ENCODE measurements around the gene PGA4. TPM values are rescaled to one million over a fixed set of nuclear protein-coding genes. Genes with fewer than 3 reads are reported as not detected.

PGA4 gene
- total RNA-seq, 1 experiment from 2014 or later: not detected

- CTCF ChIA-PET: interaction anchor here (1.3 kb wide), 1 partner anchor 357 kb away, joined by 3 read pairs; no protein-coding TSS in a partner anchor
- POLR2A ChIA-PET (ENCODE audit: low non-redundant PET): no interaction called here
- Histone ChIP-seq H3K27me3 (replicated peaks; ENCODE audit: insufficient read depth, low read depth, low read length, poor library complexity) (no peaks in the 10 kb centered on the region), H3K4me3 (ENCODE audit: low read depth, low read length, poor library complexity, severe bottlenecking) (no peak overlapping the region), H3K36me3 (ENCODE audit: insufficient read depth, low read length, poor library complexity, severe bottlenecking) (no peaks in the 10 kb centered on the region), H3K4me1 (ENCODE audit: insufficient read depth, low read length, poor library complexity, severe bottlenecking) (no peaks in the 10 kb centered on the region), H3K27ac (ENCODE audit: low read depth, low read length, poor library complexity, severe bottlenecking) (no peak overlapping the region), H3K9me3 (ENCODE audit: low read depth, low read length, poor library complexity, severe bottlenecking) (no peaks in the 10 kb centered on the region)
- peak; percentile 91 for DNase-seq (ENCODE audit: low spot score)
- intact Hi-C loops (cut with micrococcal nuclease; ENCODE audit: unreplicated experiment): loop anchor here (1.0 to 5.0 kb wide), 3 partner anchors 200 to 355 kb away; no protein-coding TSS in a partner anchor
- BruUV-seq (replicated peaks): no TSS peak
- peak; percentile 95 for TF ChIP-seq CTCF (conservative IDR thresholded peaks at IDR 0.05; ENCODE audit: low read depth, low read length)
- no peak for TF ChIP-seq EZH2 (IDR thresholded peaks at IDR 0.05; ENCODE audit: borderline replicate concordance, low read depth, low read length, poor library complexity, severe bottlenecking)
Observed at GRCh38 chr11:61187505-61188130, 34.5 kb upstream of the PGA4 start.

- H3K36me3 ChIP-seq (ENCODE audit: insufficient read depth, low read length, poor library complexity, severe bottlenecking): no peaks in the 10 kb centered on the region
- no peak for DNase-seq (ENCODE audit: low spot score)
- no peak overlapping the region for H3K27ac ChIP-seq (ENCODE audit: low read depth, low read length, poor library complexity, severe bottlenecking)
- POLR2A ChIA-PET (ENCODE audit: low non-redundant PET): no interaction called here
- TF ChIP-seq EZH2 (IDR thresholded peaks at IDR 0.05; ENCODE audit: borderline replicate concordance, low read depth, low read length, poor library complexity, severe bottlenecking): no peak
- CTCF ChIA-PET: no interaction called here
- intact Hi-C loops (cut with micrococcal nuclease; ENCODE audit: unreplicated experiment): loop anchor here (5.0 kb wide), 2 partner anchors 197 to 358 kb away; no protein-coding TSS in a partner anchor
- H3K4me1 ChIP-seq (ENCODE audit: insufficient read depth, low read length, poor library complexity, severe bottlenecking): no peaks in the 10 kb centered on the region
- no peak overlapping the region for H3K4me3 ChIP-seq (ENCODE audit: low read depth, low read length, poor library complexity, severe bottlenecking)
- H3K27me3 ChIP-seq (replicated peaks; ENCODE audit: insufficient read depth, low read depth, low read length, poor library complexity): peaks cover 10% of the 10 kb centered on the region
- H3K9me3 ChIP-seq (ENCODE audit: low read depth, low read length, poor library complexity, severe bottlenecking): no peaks in the 10 kb centered on the region
- no TSS peak for BruUV-seq (replicated peaks)
Observed at GRCh38 chr11:61189933-61190332, 32.2 kb upstream of the PGA4 start.

GRCh38 chr11:61193596-61193995 is 28.6 kb upstream of the PGA4 start:
- H3K4me1 ChIP-seq (ENCODE audit: insufficient read depth, low read length, poor library complexity, severe bottlenecking): no peaks in the 10 kb centered on the region
- CTCF ChIA-PET: no interaction called here
- no peak overlapping the region for H3K27ac ChIP-seq (ENCODE audit: low read depth, low read length, poor library complexity, severe bottlenecking)
- DNase-seq (ENCODE audit: low spot score): no peak
- no TSS peak for BruUV-seq (replicated peaks)
- peaks cover 13% of the 10 kb centered on the region for H3K27me3 ChIP-seq (replicated peaks; ENCODE audit: insufficient read depth, low read depth, low read length, poor library complexity)
- no peaks in the 10 kb centered on the region for H3K36me3 ChIP-seq (ENCODE audit: insufficient read depth, low read length, poor library complexity, severe bottlenecking)
- TF ChIP-seq CTCF (conservative IDR thresholded peaks at IDR 0.05; ENCODE audit: low read depth, low read length) (no peak), EZH2 (IDR thresholded peaks at IDR 0.05; ENCODE audit: borderline replicate concordance, low read depth, low read length, poor library complexity, severe bottlenecking) (no peak)
- intact Hi-C loops (cut with micrococcal nuclease; ENCODE audit: unreplicated experiment): no loop called here
- POLR2A ChIA-PET (ENCODE audit: low non-redundant PET): no interaction called here
- H3K9me3 ChIP-seq (ENCODE audit: low read depth, low read length, poor library complexity, severe bottlenecking): no peaks in the 10 kb centered on the region
- no peak overlapping the region for H3K4me3 ChIP-seq (ENCODE audit: low read depth, low read length, poor library complexity, severe bottlenecking)

- intact Hi-C loops (cut with micrococcal nuclease; ENCODE audit: unreplicated experiment): no loop called here
- peaks cover 13% of the 10 kb centered on the region for H3K27me3 ChIP-seq (replicated peaks; ENCODE audit: insufficient read depth, low read depth, low read length, poor library complexity)
- no peak for DNase-seq (ENCODE audit: low spot score)
- ChIA-PET POLR2A (ENCODE audit: low non-redundant PET) (no interaction called here), CTCF (no interaction called here)
- BruUV-seq (replicated peaks): no TSS peak
- no peak overlapping the region for H3K27ac ChIP-seq (ENCODE audit: low read depth, low read length, poor library complexity, severe bottlenecking)
- TF ChIP-seq CTCF (conservative IDR thresholded peaks at IDR 0.05; ENCODE audit: low read depth, low read length) (no peak), EZH2 (IDR thresholded peaks at IDR 0.05; ENCODE audit: borderline replicate concordance, low read depth, low read length, poor library complexity, severe bottlenecking) (no peak)
- no peaks in the 10 kb centered on the region for H3K36me3 ChIP-seq (ENCODE audit: insufficient read depth, low read length, poor library complexity, severe bottlenecking)
- no peak overlapping the region for H3K4me3 ChIP-seq (ENCODE audit: low read depth, low read length, poor library complexity, severe bottlenecking)
- no peaks in the 10 kb centered on the region for H3K4me1 ChIP-seq (ENCODE audit: insufficient read depth, low read length, poor library complexity, severe bottlenecking)
- H3K9me3 ChIP-seq (ENCODE audit: low read depth, low read length, poor library complexity, severe bottlenecking): no peaks in the 10 kb centered on the region
Observed at GRCh38 chr11:61194169-61194671, 27.9 kb upstream of the PGA4 start.

Measured in A673 (cell line).